Activated T-cell treated with anti-CD3 and anti-CD28 coated beads, Interleukin-2, amount 50 U/mL, for 1 hour (primary cell): ENCODE data around the gene TTYH2.

Source experiments
- DNase-seq: peaks from one replicate; pipeline ENCODE4 v3.0.0-alpha.2; 2020

Gene TTYH2

GRCh38 chr17:74296548-74296936 lies 83.2 kb downstream of the TTYH2 start:
- DNase-seq, result peak; percentile 32

- no peak for DNase-seq
Measured at GRCh38 chr17:74297941-74298340, 84.6 kb downstream of the TTYH2 start.

- no peak for DNase-seq
Measured at GRCh38 chr17:74298778-74299177, 85.4 kb downstream of the TTYH2 start.

- no peak for DNase-seq
Measured at GRCh38 chr17:74299226-74300009, 86.0 kb downstream of the TTYH2 start.

- no peak for DNase-seq
Measured at GRCh38 chr17:74303305-74303704, 89.9 kb downstream of the TTYH2 start.

- no peak for DNase-seq
Measured at GRCh38 chr17:74304184-74304583, 90.8 kb downstream of the TTYH2 start.

GRCh38 chr17:74305865-74306654 lies 92.7 kb downstream of the TTYH2 start:
- DNase-seq, result no peak

- no peak for DNase-seq
Measured at GRCh38 chr17:74307984-74308773, 94.8 kb downstream of the TTYH2 start.

- DNase-seq, result no peak
Measured at GRCh38 chr17:74309902-74310301, 96.5 kb downstream of the TTYH2 start.
